CD14-positive monocyte (primary cell): Measurements from ENCODE around the gene SNAPC4. TPM values are rescaled to one million over a fixed set of nuclear protein-coding genes. Genes with fewer than 3 reads are reported as not detected.

Source experiments
- DNase-seq, 3 donors: peaks; one replicate each; pipeline ENCODE4 v3.0.0-alpha.2; 2011 to 2022
- H2AFZ ChIP-seq: 2 replicates; pipeline ENCODE4 v1.6.0; 2012; ENCODE audit warnings: mild to moderate bottlenecking, low read depth, low read length, inconsistent platforms; ENCODE audit not compliant: insufficient read depth, poor library complexity, severe bottlenecking
- H3K27ac ChIP-seq, 2 donors: 1 replicate in 1 of 2; 2 replicates in 1 of 2; pipeline ENCODE4 v1.5.1; 2012 to 2013; ENCODE audit warnings: low read length in 2 of 2, control low read depth in 1 of 2, inconsistent platforms in 1 of 2, low read depth in 1 of 2, mild to moderate bottlenecking in 1 of 2
- H3K27me3 ChIP-seq, 2 donors: one replicate each; pipeline versions ENCODE4 v1.6.0 to v1.6.1; 2011 to 2013; ENCODE audit warnings: low read length in 2 of 2; ENCODE audit not compliant: control insufficient read depth in 2 of 2, insufficient read depth in 2 of 2
- H3K36me3 ChIP-seq, 2 donors: replicated peaks in 1 of 2; 1 replicate in 1 of 2; 2 replicates in 1 of 2; pipeline versions ENCODE4 v1.5.1 to v1.6.1; 2012 to 2013; ENCODE audit warnings: low read length in 2 of 2, control low read depth in 1 of 2, inconsistent platforms in 1 of 2, mild to moderate bottlenecking in 1 of 2; ENCODE audit not compliant: insufficient read depth in 2 of 2, control insufficient read depth in 1 of 2
- H3K4me1 ChIP-seq, 2 donors: 1 replicate in 1 of 2; 2 replicates in 1 of 2; pipeline versions ENCODE4 v1.5.1 to v1.6.1; 2012 to 2013; ENCODE audit warnings: low read length in 2 of 2, control low read depth in 1 of 2, inconsistent platforms in 1 of 2, mild to moderate bottlenecking in 1 of 2, moderate library complexity in 1 of 2; ENCODE audit not compliant: insufficient read depth in 2 of 2, control insufficient read depth in 1 of 2
- H3K4me2 ChIP-seq: replicated peaks from 2 replicates; pipeline ENCODE3; 2012; ENCODE audit warnings: low read length, moderate library complexity, mild to moderate bottlenecking; ENCODE audit not compliant: poor library complexity, severe bottlenecking; ENCODE audit errors: extremely low read depth
- H3K4me3 ChIP-seq, 3 experiments: fragments of 200-600 bp in 1 of 3; sonication (generic) in 1 of 3; replicated peaks in 1 of 3; 1 replicate in 2 of 3; 2 replicates in 1 of 3; pipeline ENCODE4 v1.5.1; 2011 to 2013; ENCODE audit warnings: low read length in 3 of 3, mild to moderate bottlenecking in 3 of 3, control low read depth in 2 of 3, low read depth in 2 of 3, inconsistent platforms in 1 of 3, moderate library complexity in 1 of 3
- H3K79me2 ChIP-seq: 2 replicates; pipeline ENCODE4 v1.6.0; 2012; ENCODE audit warnings: mild to moderate bottlenecking, control low read depth, inconsistent platforms, low read length, moderate library complexity; ENCODE audit not compliant: insufficient read depth
- H3K9ac ChIP-seq: 2 replicates; pipeline ENCODE4 v1.6.0; 2017; ENCODE audit warnings: low read length, mild to moderate bottlenecking; ENCODE audit not compliant: insufficient read depth, poor library complexity, severe bottlenecking
- H3K9me3 ChIP-seq, 2 donors: replicated peaks in 1 of 2; 1 replicate in 1 of 2; 2 replicates in 1 of 2; pipeline versions ENCODE4 v1.5.1 to v1.6.1; 2012 to 2013; ENCODE audit warnings: low read length in 2 of 2, control low read depth in 1 of 2; ENCODE audit not compliant: control insufficient read depth in 1 of 2, insufficient read depth in 1 of 2
- H4K20me1 ChIP-seq: 2 replicates; pipeline ENCODE4 v1.6.0; 2012; ENCODE audit warnings: mild to moderate bottlenecking, low read length, control low read depth, moderate library complexity; ENCODE audit not compliant: insufficient read depth
- H3K27ac Mint-ChIP-seq, 7 donors: one replicate each; pipeline ENCODE4 v1.8.0; 2020; ENCODE audit warnings: mild to moderate bottlenecking in 7 of 7, mixed read lengths in 7 of 7, moderate library complexity in 6 of 7, inconsistent platforms in 2 of 7
- H3K27me3 Mint-ChIP-seq, 3 donors: one replicate each; pipeline ENCODE4 v1.8.0; 2021 to 2022; ENCODE audit warnings: low read depth in 3 of 3, mild to moderate bottlenecking in 3 of 3, mixed read lengths in 3 of 3, moderate library complexity in 3 of 3, inconsistent platforms in 1 of 3
- H3K36me3 Mint-ChIP-seq, 2 donors: one replicate each; pipeline ENCODE4 v1.8.0; 2020; ENCODE audit warnings: mixed read lengths in 2 of 2, inconsistent platforms in 1 of 2, mild to moderate bottlenecking in 1 of 2
- H3K4me1 Mint-ChIP-seq: one replicate; pipeline ENCODE4 v1.8.0; 2020; ENCODE audit warnings: mild to moderate bottlenecking, mixed read lengths
- H3K4me3 Mint-ChIP-seq, 2 donors: one replicate each; pipeline ENCODE4 v1.8.0; 2020; ENCODE audit warnings: mild to moderate bottlenecking in 2 of 2, mixed read lengths in 2 of 2, moderate library complexity in 1 of 2
- H3K9me3 Mint-ChIP-seq, 7 donors: one replicate each; pipeline ENCODE4 v1.8.0; 2020 to 2022; ENCODE audit warnings: mixed read lengths in 7 of 7, mild to moderate bottlenecking in 6 of 7, moderate library complexity in 6 of 7, inconsistent platforms in 2 of 7
- CTCF ChIP-seq: fragments of 200-600 bp; IDR thresholded peaks from one replicate; pipeline ENCODE4 v1.8.0; 2022; ENCODE audit warnings: antibody characterized with exemption, mild to moderate bottlenecking
- WGBS: methylation state at CpG from one replicate; pipeline ENCODE4 v1.1.5; 2013; ENCODE audit warnings: missing lambda C conversion rate; ENCODE audit not compliant: insufficient coverage; 5-methylcytosine and 5-hydroxymethylcytosine counted together
- intact Hi-C, 2 donors: fragments of 100-400 bp; cut with micrococcal nuclease; formaldehyde crosslinking; loops; one replicate each; pipeline versions ENCODE4 v1.15.0 to v1.15.1; 2023
- polyA plus RNA-seq, 3 donors: library from polyadenylated mRNA; depleted of rRNA in 1 of 3; unstranded in 2 of 3; stranded (reverse) in 1 of 3; fragments of 300-500 nt in 2 of 3; fragments of >200 nt in 1 of 3; fragmentation: Illumina TruSeq in 2 of 3; gene quantifications; 1 replicate in 2 of 3; 2 replicates in 1 of 3; pipeline ENCODE4 v1.2.3, GENCODE V29; 2012 to 2021

Gene SNAPC4
- polyA plus RNA-seq, 3 donors = 0.59 to 6.7 (median 1.2) TPM

GRCh38 chr9:136433043-136433715 lies 33.2 kb upstream of the SNAPC4 start:
- Mint-ChIP-seq H3K36me3 (peaks cover 11 to 54% of the 10 kb centered on the region in 2 donors), H3K27me3 (peaks cover 3 to 5% (median 4%) of the 10 kb centered on the region in 3 donors), H3K4me3 (no peak overlapping the region), H3K4me1 (peaks cover 19% of the 10 kb centered on the region), H3K9me3 (peaks cover 0 to 2% (median 0%) of the 10 kb centered on the region in 7 donors), H3K27ac (no peak overlapping the region)
- Histone ChIP-seq H4K20me1 (peaks cover 10% of the 10 kb centered on the region), H3K4me2 (no peak overlapping the region), H3K9ac (no peak overlapping the region), H3K36me3 (peaks cover 21 to 31% of the 10 kb centered on the region in 2 donors), H3K4me1 (peaks cover 10 to 11% of the 10 kb centered on the region in 2 donors), H3K79me2 (peaks cover 14% of the 10 kb centered on the region), H3K4me3 (no peak overlapping the region), H3K27me3 (peaks cover 0 to under 1% of the 10 kb centered on the region in 2 donors), H2AFZ (no peak overlapping the region), H3K9me3 (no peaks in the 10 kb centered on the region), H3K27ac (no peak overlapping the region)
- no peak for DNase-seq
- TF ChIP-seq CTCF = no peak
- intact Hi-C loops = no loop called here
- WGBS = 94% methylated on average over 33 of the region's 36 CpGs

DNA sequence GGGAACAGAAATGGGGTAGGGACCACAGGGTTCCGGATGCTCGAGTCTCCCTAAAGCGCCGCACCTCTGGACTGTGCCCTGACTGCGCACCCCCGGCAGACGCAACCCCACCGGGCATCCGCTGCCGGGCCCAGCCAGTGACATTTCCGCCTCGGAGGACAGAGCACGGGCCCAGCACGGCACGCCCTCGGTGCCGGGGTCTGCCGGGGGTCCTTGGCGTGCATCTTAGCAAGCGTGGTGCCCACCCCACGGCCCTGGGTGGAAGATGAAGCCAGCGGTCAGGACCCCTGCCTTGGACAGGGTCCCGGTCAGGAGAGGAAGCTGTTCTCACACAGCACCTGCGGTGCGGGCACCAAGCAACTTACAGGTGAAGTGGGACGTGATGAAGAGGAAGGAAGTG lies 32.6 kb upstream of the SNAPC4 start:
- Histone ChIP-seq H3K27ac (no peak overlapping the region), H2AFZ (no peak overlapping the region), H3K9me3 (no peaks in the 10 kb centered on the region), H3K4me1 (peaks cover 4 to 5% of the 10 kb centered on the region in 2 donors), H3K36me3 (peaks cover 21 to 31% of the 10 kb centered on the region in 2 donors), H3K9ac (no peak overlapping the region), H3K4me3 (no peak overlapping the region), H4K20me1 (peaks cover 4% of the 10 kb centered on the region), H3K79me2 (peaks cover 8% of the 10 kb centered on the region), H3K27me3 (no peaks in the 10 kb centered on the region), H3K4me2 (no peak overlapping the region)
- peaks cover 14% of the 10 kb centered on the region for H3K4me1 Mint-ChIP-seq
- H3K27me3 Mint-ChIP-seq = peaks cover 0 to under 1% (median 0%) of the 10 kb centered on the region in 3 donors
- peaks cover 0 to 2% (median 0%) of the 10 kb centered on the region in 7 donors for H3K9me3 Mint-ChIP-seq
- WGBS = 94% methylated on average over 25 of the region's 26 CpGs
- no peak for DNase-seq
- no peak overlapping the region for H3K4me3 Mint-ChIP-seq
- H3K36me3 Mint-ChIP-seq = peaks cover 11 to 55% of the 10 kb centered on the region in 2 donors
- intact Hi-C loops = no loop called here
- no peak overlapping the region for H3K27ac Mint-ChIP-seq
- no peak for TF ChIP-seq CTCF
